H1 (cell line): ENCODE data around the gene SLC12A8. TPM values are rescaled to one million over a fixed set of nuclear protein-coding genes. Genes with fewer than 3 reads are reported as not detected.

ENCODE experiments used
- EZH2 ChIP-seq: fragments of 200-600 bp; sonication (generic); IDR thresholded peaks from 2 replicates; pipeline ENCODE4 v1.7.1; 2012; ENCODE audit warnings: low read depth, mild to moderate bottlenecking, moderate library complexity, low read length, inconsistent platforms; ENCODE audit not compliant: severe bottlenecking
- PHF8 ChIP-seq: fragments of 200-600 bp; sonication (generic); conservative IDR thresholded peaks from 2 replicates; pipeline ENCODE4 v1.7.1; 2012; ENCODE audit warnings: low read depth, mild to moderate bottlenecking, inconsistent platforms, low read length, moderate library complexity
- SIRT6 ChIP-seq: IDR thresholded peaks from one replicate; pipeline ENCODE4 v1.7.1; 2012; ENCODE audit warnings: low read length, inconsistent platforms
- SP1 ChIP-seq: IDR thresholded peaks from 2 replicates; pipeline ENCODE4 v1.6.1; 2011; ENCODE audit warnings: low read depth, low read length
- polyA plus RNA-seq, 7 experiments: library from polyadenylated mRNA; depleted of rRNA in 3 of 7; stranded (reverse) in 5 of 7; unstranded in 2 of 7; fragments of >200 nt in 5 of 7; fragments of 200-250 nt in 2 of 7; gene quantifications; 1 replicate in 5 of 7; 2 replicates in 1 of 7; 4 replicates in 1 of 7; pipeline versions ENCODE4 v1.2.1 to v1.2.3, GENCODE V29; 2011 to 2013; ENCODE audit warnings: missing spikeins in 2 of 7, mixed read lengths in 2 of 7
- total RNA-seq: library from RNA; stranded (reverse); fragmentation: NEBNext Ultra II Directional; extraction: Animal tissue kit (Norgen Biotek cat#: 25700); gene quantifications from 2 replicates; pipeline ENCODE4 v1.2.1, GENCODE V29; 2021

Gene SLC12A8
- total and polyA plus RNA-seq, 2 of the 8 experiments (the other 6 are each of a cell fraction or from before 2014, with no cell fraction given): 13.7 to 14.4 TPM

GRCh38 chr3:125186800-125187598 lies 25.5 kb downstream of the SLC12A8 start (continued):
- TF ChIP-seq SP1 (no peak), PHF8 (no peak), SIRT6 (no peak), EZH2 (no peak)
